Spleen (tissue), 11 donors: ENCODE results near the gene CIP2A. TPM values are rescaled to one million over a fixed set of nuclear protein-coding genes. Genes with fewer than 3 reads are reported as not detected.

ENCODE experiments used
- DNase-seq: peaks from one replicate; pipeline ENCODE4 v3.0.0-alpha.2; 2020
- H3K27ac ChIP-seq, 8 donors: fragments of 200-600 bp; sonication (generic) in 7 of 8; 1 replicate in 4 of 8; 2 replicates in 4 of 8; pipeline versions ENCODE4 v1.5.0 to v1.8.0; 2016 to 2021; ENCODE audit warnings: inconsistent platforms in 4 of 8, mild to moderate bottlenecking in 4 of 8, moderate library complexity in 1 of 8
- H3K27me3 ChIP-seq, 7 donors: fragments of 200-600 bp; sonication (generic) in 6 of 7; replicated peaks in 1 of 7; 1 replicate in 4 of 7; 2 replicates in 3 of 7; pipeline versions ENCODE4 v1.5.0 to v1.8.0; 2016 to 2021; ENCODE audit warnings: inconsistent platforms in 3 of 7, mild to moderate bottlenecking in 1 of 7
- H3K36me3 ChIP-seq, 6 donors: fragments of 200-600 bp; sonication (generic) in 5 of 6; 1 replicate in 4 of 6; 2 replicates in 2 of 6; pipeline versions ENCODE4 v1.5.0 to v1.8.0; 2016 to 2021; ENCODE audit warnings: inconsistent platforms in 2 of 6
- H3K4me1 ChIP-seq, 6 donors: fragments of 200-600 bp; sonication (generic) in 5 of 6; 1 replicate in 3 of 6; 2 replicates in 3 of 6; pipeline versions ENCODE4 v1.5.0 to v1.8.0; 2016 to 2021; ENCODE audit warnings: inconsistent platforms in 3 of 6
- H3K4me3 ChIP-seq, 8 donors: fragments of 200-600 bp; sonication (generic) in 7 of 8; 1 replicate in 4 of 8; 2 replicates in 4 of 8; pipeline versions ENCODE4 v1.5.0 to v1.8.0; 2016 to 2021; ENCODE audit warnings: inconsistent platforms in 4 of 8, mild to moderate bottlenecking in 4 of 8, moderate library complexity in 2 of 8
- H3K9me3 ChIP-seq, 8 donors: fragments of 200-600 bp; sonication (generic) in 7 of 8; 1 replicate in 4 of 8; 2 replicates in 4 of 8; pipeline versions ENCODE4 v1.5.0 to v1.8.0; 2016 to 2021; ENCODE audit warnings: inconsistent platforms in 4 of 8
- CTCF ChIP-seq, 11 experiments: fragments of 200-600 bp in 7 of 11; fragments of 450-650 bp in 4 of 11; sonication (generic) in 4 of 11; IDR thresholded peaks in 8 of 11; conservative IDR thresholded peaks in 3 of 11; 1 replicate in 7 of 11; 2 replicates in 4 of 11; pipeline versions ENCODE4 v1.4.0 to v1.8.0; 2016 to 2021; ENCODE audit warnings: antibody characterized with exemption in 11 of 11, inconsistent platforms in 4 of 11, mild to moderate bottlenecking in 1 of 11
- POLR2A ChIP-seq, 3 donors: fragments of 450-650 bp; IDR thresholded peaks; one replicate each; pipeline ENCODE4 v1.5.1; 2017; ENCODE audit warnings: antibody characterized with exemption in 3 of 3, mild to moderate bottlenecking in 1 of 3
- POLR2AphosphoS5 ChIP-seq, 3 donors: sonication (generic); formaldehyde crosslinking; IDR thresholded peaks; one replicate each; pipeline ENCODE4 v1.5.1; 2017; ENCODE audit warnings: antibody characterized with exemption in 3 of 3
- WGBS, 5 donors: extraction: QIAGEN DNeasy Blood & Tissue Kit in 3 of 5; methylation state at CpG; one replicate each; pipeline versions ENCODE4 v1.1.5 to v1.1.7; 2013 to 2018; 5-methylcytosine and 5-hydroxymethylcytosine counted together
- intact Hi-C: fragments of 100-400 bp; cut with DNase I; formaldehyde crosslinking; loops from one replicate; pipeline ENCODE4 v1.15.0; 2023; ENCODE audit warnings: low total_unique reads
- polyA plus RNA-seq, 3 donors: library from polyadenylated mRNA; stranded (reverse); fragments of 200-250 nt; gene quantifications; one replicate each; pipeline ENCODE4 v1.2.1, GENCODE V29; 2013
- total RNA-seq, 7 donors: library from RNA; depleted of rRNA in 3 of 7; stranded (reverse); fragments of >200 nt in 3 of 7; fragmentation: NEBNext Ultra II Directional in 4 of 7; extraction: Animal tissue kit (Norgen Biotek cat#: 25700) in 4 of 7; gene quantifications; one replicate each; pipeline versions ENCODE4 v1.1.0 to v1.2.1, GENCODE V29; 2016 to 2021
- donor health status: healthy with polysubstance abuse.
- donor health status: DM: no; HTN: no; CAD: no; lungs with moderate emphysema.
- donor health status: DM: no; HTN: no; CAD: no.
- donor health status: Bipolar disorder and iron deficiency.
- donor health status: healthy.
- donor health status: DM: no; HTN: no; CAD: no.
- donor health status: DM: yes; HTN: yes; CAD: no.

Gene CIP2A
- total and polyA plus RNA-seq, 10 donors = 2.2 to 15.7 (median 8.1) TPM

GRCh38 chr3:108605028-108605427 is 15.8 kb upstream of the CIP2A start:
- WGBS, 5 donors = 78 to 92% (median 85%) methylated on average over 2 of the region's 2 CpGs
- TF ChIP-seq POLR2AphosphoS5 (IDR thresholded peaks at IDR 0.05) = no peak
- TF ChIP-seq POLR2A (IDR thresholded peaks at IDR 0.05) = no peak
- TF ChIP-seq CTCF (IDR thresholded peaks at IDR 0.05 in 8 of 11, conservative IDR thresholded peaks at IDR 0.05 in 3 of 11) = no peak
- no peak overlapping the region for H3K27ac ChIP-seq
- intact Hi-C loops = no loop called here
- DNase-seq = no peak
- peaks cover 3 to 46% (median 31%) of the 10 kb centered on the region in 6 donors for H3K4me1 ChIP-seq
- no peak overlapping the region for H3K4me3 ChIP-seq
- H3K36me3 ChIP-seq = peaks cover 0 to 14% (median 0%) of the 10 kb centered on the region in 6 donors
- H3K9me3 ChIP-seq = no peaks in the 10 kb centered on the region
- no peaks in the 10 kb centered on the region for H3K27me3 ChIP-seq

GRCh38 chr3:108603691-108604090 is 14.5 kb upstream of the CIP2A start:
- no peaks in the 10 kb centered on the region for H3K9me3 ChIP-seq
- TF ChIP-seq POLR2AphosphoS5 (IDR thresholded peaks at IDR 0.05) = no peak
- no peak for TF ChIP-seq CTCF (IDR thresholded peaks at IDR 0.05 in 8 of 11, conservative IDR thresholded peaks at IDR 0.05 in 3 of 11)
- peaks cover 3 to 46% (median 31%) of the 10 kb centered on the region in 6 donors for H3K4me1 ChIP-seq
- no peak overlapping the region for H3K4me3 ChIP-seq
- H3K36me3 ChIP-seq = peaks cover 0 to 2% (median 0%) of the 10 kb centered on the region in 6 donors
- H3K27me3 ChIP-seq = no peaks in the 10 kb centered on the region
- peak overlapping the region in 6 of 8 donors; percentile 44 to 77 (median 72) for H3K27ac ChIP-seq
- intact Hi-C loops = no loop called here
- DNase-seq = no peak

- Histone ChIP-seq H3K36me3 (no peaks in the 10 kb centered on the region), H3K27ac (peak overlapping the region; percentile 23 to 77 (median 64)), H3K9me3 (no peaks in the 10 kb centered on the region), H3K4me1 (peaks cover 3 to 46% (median 31%) of the 10 kb centered on the region in 6 donors), H3K4me3 (peak overlapping the region in 1 of 8 donors; percentile 13), H3K27me3 (no peaks in the 10 kb centered on the region)
- intact Hi-C loops = no loop called here
- 65 to 79% (median 72%) methylated on average over 2 of the region's 2 CpGs for WGBS, 5 donors
- TF ChIP-seq POLR2AphosphoS5 (IDR thresholded peaks at IDR 0.05) = no peak
- TF ChIP-seq CTCF (IDR thresholded peaks at IDR 0.05 in 8 of 11, conservative IDR thresholded peaks at IDR 0.05 in 3 of 11) = peak in 1 of 11 experiments; percentile 1
- DNase-seq = no peak
Observed at GRCh38 chr3:108602935-108603294, 13.7 kb upstream of the CIP2A start.

GRCh38 chr3:108602249-108602934 is 13.2 kb upstream of the CIP2A start:
- intact Hi-C loops = no loop called here
- Histone ChIP-seq H3K27ac (peak overlapping the region; percentile 23 to 77 (median 64)), H3K36me3 (no peaks in the 10 kb centered on the region), H3K9me3 (no peaks in the 10 kb centered on the region), H3K4me3 (peak overlapping the region in 1 of 8 donors; percentile 13), H3K4me1 (peaks cover 3 to 51% (median 34%) of the 10 kb centered on the region in 6 donors), H3K27me3 (no peaks in the 10 kb centered on the region)
- DNase-seq = no peak
- WGBS, 5 donors = 22 to 39% (median 24%) methylated on average over 5 of the region's 5 CpGs
- TF ChIP-seq POLR2AphosphoS5 (IDR thresholded peaks at IDR 0.05) (peak in 1 of 3 donors; percentile 21), POLR2A (IDR thresholded peaks at IDR 0.05) (no peak), CTCF (IDR thresholded peaks at IDR 0.05 in 8 of 11, conservative IDR thresholded peaks at IDR 0.05 in 3 of 11) (peak in 4 of 11 experiments; percentile 15 to 35 (median 21))
